ENCODE results near the gene EMCN.

GRCh38 chr4:100347241-100347640, 170.6 kb downstream of the EMCN start:
- TF ChIP-seq CTCF (IDR thresholded peaks at IDR 0.05) (no peak), EZH2 (IDR thresholded peaks at IDR 0.05) (no peak), EZH2phosphoT487 (IDR thresholded peaks at IDR 0.05) (no peak)

All from neural progenitor cell (in vitro differentiated cells).